ENCODE measurements around the gene TMBIM6.

Gene TMBIM6

DNA sequence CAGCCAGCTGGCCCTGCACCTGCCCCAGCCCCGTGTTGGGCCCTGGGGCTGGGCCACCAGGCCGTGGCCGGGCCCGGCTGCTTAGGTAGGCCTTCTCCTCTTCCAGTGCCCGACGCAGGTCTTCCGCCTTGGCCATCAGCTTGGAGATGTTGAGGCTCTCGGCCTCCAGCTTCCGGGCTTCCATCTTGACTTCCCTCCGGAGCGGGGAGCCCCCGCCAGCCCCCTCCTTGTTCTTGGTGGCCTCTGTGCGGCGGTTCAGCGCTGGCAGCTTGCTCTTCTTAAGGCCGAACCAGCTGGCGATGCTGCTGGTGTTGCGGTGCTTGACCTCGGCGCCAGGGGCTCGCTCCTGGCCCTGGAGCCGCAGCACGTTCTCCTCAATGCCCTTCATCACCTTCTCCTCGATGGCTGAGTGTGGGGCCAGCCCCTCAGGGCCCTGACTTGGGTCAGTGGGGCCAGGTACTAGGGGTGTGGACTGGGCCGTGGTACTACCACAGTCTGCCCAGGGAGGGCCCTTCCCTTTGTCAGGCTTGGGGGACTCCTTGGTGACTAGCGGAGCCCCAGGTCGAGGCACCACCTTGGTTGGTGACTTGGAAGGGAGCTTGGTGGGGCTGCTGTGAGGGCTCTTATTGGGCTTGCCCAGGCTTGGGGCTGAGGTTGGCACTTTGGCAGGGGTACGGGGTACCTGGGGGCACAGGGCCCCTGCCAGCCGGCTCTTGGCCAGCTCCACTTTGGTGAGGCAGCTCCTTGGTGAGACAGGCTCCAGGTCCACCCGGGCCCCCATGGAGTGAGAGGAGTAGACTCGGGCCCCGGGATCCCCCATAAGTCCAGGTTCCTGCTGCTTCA, 53.7 kb downstream of the TMBIM6 start:
- TF ChIP-seq, protein P1, sequence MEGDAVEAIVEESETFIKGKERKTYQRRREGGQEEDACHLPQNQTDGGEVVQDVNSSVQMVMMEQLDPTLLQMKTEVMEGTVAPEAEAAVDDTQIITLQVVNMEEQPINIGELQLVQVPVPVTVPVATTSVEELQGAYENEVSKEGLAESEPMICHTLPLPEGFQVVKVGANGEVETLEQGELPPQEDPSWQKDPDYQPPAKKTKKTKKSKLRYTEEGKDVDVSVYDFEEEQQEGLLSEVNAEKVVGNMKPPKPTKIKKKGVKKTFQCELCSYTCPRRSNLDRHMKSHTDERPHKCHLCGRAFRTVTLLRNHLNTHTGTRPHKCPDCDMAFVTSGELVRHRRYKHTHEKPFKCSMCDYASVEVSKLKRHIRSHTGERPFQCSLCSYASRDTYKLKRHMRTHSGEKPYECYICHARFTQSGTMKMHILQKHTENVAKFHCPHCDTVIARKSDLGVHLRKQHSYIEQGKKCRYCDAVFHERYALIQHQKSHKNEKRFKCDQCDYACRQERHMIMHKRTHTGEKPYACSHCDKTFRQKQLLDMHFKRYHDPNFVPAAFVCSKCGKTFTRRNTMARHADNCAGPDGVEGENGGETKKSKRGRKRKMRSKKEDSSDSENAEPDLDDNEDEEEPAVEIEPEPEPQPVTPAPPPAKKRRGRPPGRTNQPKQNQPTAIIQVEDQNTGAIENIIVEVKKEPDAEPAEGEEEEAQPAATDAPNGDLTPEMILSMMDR (IDR thresholded peaks at IDR 0.05; ENCODE audit: low read depth, low read length), result no peak
- DNase-seq (ENCODE audit: extremely low read depth, low read depth), result no peak

DNA sequence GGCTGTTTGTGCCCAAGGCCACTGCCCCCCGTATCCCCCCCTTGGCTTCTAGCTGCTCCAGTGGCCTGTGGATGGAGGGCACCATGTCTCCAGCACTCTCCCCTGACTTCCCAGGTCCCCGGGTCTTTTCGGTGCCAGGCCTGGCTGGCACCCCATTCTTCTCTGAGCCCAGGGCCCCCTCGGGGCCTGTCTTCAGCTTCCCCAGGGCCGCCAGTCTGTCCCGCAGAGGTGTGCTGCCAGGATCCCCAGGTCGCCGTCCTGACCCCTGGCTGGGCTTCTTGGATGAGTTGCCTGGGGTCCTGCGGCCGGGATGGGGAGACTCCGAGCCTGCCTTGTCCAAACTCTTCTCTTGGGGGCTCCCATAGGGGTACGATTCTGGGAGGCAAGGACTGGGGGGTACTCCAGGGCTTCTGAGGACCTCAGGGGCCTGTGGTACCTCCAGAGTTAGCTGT, 54.3 kb downstream of the TMBIM6 start:
- DNase-seq (ENCODE audit: extremely low read depth, low read depth), result no peak
- TF ChIP-seq, protein P1 (IDR thresholded peaks at IDR 0.05; ENCODE audit: low read depth, low read length), result no peak

DNA sequence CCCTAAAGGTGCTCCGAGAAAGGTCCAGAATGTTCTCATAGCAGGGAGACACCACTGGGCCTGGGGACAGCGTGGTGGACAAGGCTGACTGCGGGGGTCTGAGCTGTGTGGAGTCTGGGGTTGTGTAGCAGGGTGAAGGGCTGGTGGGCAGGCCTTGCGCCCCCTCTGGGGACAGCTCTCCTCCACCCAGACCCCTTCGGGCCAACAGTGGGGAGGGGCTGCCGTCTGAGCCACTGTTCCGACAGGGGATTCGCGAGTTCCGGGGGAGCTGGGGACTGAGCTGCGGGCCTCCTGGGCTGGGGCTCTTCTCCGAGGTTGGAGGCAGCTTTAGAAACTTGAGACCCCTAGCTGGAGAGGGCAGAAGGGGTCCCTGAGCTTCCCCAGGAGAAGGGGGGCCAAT, 54.8 kb downstream of the TMBIM6 start:
- TF ChIP-seq, protein P1 (IDR thresholded peaks at IDR 0.05; ENCODE audit: low read depth, low read length), result no peak
- no peak for DNase-seq (ENCODE audit: extremely low read depth, low read depth)

DNA sequence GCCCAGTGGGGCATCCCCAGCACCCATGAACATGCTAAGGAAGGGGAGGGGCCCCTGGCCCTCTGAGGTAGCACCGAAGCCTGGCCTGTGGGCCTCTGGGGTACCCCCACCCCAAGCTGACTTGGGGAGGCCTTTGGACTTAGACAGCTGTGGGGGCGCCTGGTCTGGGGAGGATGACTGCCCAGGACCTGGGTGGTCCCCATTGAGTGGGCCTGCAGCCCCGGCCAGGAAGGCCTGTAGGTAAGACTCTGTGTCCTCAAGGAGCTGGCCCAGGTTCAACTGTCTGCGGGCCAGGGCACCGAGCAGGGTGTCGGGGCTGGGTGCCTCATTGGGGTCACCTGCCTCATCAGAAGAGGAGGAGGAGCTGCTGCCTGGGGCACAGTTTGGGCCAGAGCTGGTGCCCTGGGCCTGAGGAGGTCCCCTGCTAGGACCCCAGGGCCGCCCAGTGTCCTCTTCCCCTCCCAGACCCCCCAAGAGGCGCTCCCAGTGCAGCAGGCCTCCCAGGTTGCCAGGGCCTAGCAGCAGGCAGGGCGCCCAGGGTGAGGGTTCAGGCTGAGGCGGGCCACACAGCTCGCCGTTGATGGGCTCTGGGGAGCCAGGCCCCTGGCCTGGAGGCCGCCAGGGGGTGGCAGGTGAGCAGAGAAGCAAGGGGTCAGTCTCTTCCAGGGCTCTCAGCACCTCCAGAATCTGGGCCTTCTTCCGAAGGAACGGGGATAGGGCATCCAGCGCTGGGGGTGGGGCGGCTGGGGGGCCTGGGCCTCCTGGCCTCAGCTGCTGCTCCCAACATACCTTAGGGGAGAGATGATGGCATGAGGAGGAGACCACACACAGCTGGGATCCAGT, 55.5 kb downstream of the TMBIM6 start:
- no peak for DNase-seq (ENCODE audit: extremely low read depth, low read depth)
- TF ChIP-seq, protein P1 (IDR thresholded peaks at IDR 0.05; ENCODE audit: low read depth, low read length), result no peak

DNA sequence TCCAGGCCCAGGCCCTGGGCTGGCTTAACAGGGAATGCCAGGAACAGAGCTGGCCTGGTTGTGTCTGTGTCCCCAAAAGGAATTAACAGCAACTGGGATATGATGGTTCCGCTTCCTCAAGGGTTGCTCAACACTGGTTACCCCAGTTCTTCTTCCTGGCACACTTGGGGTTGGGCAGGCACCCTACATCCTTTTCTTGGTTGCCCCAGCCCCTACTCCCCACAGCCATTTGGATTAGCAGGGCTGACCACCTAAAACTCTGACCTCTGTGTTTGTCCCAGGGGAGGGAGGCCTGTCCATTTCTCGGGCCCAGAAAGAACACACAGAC, 56.1 kb downstream of the TMBIM6 start:
- TF ChIP-seq, protein P1 (IDR thresholded peaks at IDR 0.05; ENCODE audit: low read depth, low read length), result no peak
- no peak for DNase-seq (ENCODE audit: extremely low read depth, low read depth)

DNA sequence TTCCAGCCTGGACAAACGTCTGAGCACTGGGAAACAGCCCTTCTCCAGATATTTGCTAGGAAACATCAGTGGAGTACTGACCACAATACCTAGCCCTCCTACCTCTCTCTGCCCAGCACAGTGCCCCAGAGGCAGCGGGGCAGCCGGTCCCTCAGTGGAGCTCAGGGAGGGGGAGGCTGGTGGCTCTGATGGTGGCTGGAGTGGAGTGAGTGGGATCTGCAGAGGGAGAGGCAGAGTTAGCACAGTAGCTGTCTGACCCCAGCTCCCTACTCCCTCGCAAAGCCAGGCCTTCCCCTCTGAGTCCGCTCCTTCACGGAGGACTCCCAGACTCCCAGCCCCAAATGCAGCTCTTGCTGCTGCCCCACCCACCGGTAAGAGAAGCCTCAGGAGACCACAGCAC, 56.9 kb downstream of the TMBIM6 start:
- TF ChIP-seq, protein P1 (IDR thresholded peaks at IDR 0.05; ENCODE audit: low read depth, low read length), result no peak
- DNase-seq (ENCODE audit: extremely low read depth, low read depth), result no peak

DNA sequence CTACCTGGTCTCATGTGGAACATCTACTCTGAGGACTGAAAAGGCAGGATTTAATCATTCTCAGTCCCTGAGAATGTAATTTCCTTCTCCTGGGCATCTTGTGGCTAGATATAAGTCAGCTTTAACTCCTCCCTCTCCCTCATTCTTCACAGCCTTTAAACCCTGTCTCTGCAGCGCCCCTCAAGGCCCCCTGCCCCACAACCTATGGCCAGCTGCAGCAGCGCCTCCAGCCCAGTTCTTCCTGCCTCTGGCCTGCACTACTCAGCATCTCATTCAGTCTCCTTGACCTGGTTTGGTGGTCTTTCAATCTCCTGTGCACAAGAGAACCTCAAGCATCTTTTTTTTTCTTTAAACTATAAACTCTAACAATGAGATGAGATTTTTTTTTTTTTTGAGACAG, 57.6 kb downstream of the TMBIM6 start:
- TF ChIP-seq, protein P1 (IDR thresholded peaks at IDR 0.05; ENCODE audit: low read depth, low read length), result no peak

More for the DNA sequence above, 57.6 kb downstream of the TMBIM6 start:
- no peak for DNase-seq (ENCODE audit: extremely low read depth, low read depth)

Measured in AG09319 (cell line).